Stimulated activated CD8-positive, alpha-beta memory T cell treated with anti-CD3 and anti-CD28 coated beads, Interleukin-12 subunit alpha, Interleukin-12 subunit beta, amount 100 ng/mL, for 1 hour (primary cell): ENCODE data around the gene NEK1.
"Not testable (repeated sequence)": the region's sequence is repeated elsewhere in the genome, so short reads cannot be mapped to it uniquely, and the experiment has no call there.

ENCODE experiments used
- DNase-seq: peaks from one replicate; pipeline ENCODE4 v3.0.0-alpha.2; 2020; ENCODE audit warnings: low read depth

Gene NEK1

GRCh38 chr4:169601016-169601771 is 11.2 kb downstream of the NEK1 start:
- no peak for DNase-seq

- DNase-seq, result no peak
Measured at GRCh38 chr4:169594560-169595195, 17.7 kb downstream of the NEK1 start.

GRCh38 chr4:169593050-169593560 is 19.3 kb downstream of the NEK1 start:
- DNase-seq, result no peak

GRCh38 chr4:169583563-169583962 is 28.8 kb downstream of the NEK1 start:
- DNase-seq, result no peak

GRCh38 chr4:169582706-169583105 is 29.7 kb downstream of the NEK1 start:
- no peak for DNase-seq

GRCh38 chr4:169582203-169582602 is 30.2 kb downstream of the NEK1 start:
- DNase-seq, result no peak

GRCh38 chr4:169573889-169574288 is 38.5 kb downstream of the NEK1 start:
- DNase-seq, result no peak

GRCh38 chr4:169571435-169571834 is 40.9 kb downstream of the NEK1 start:
- no peak for DNase-seq

- not testable (repeated sequence) for DNase-seq
Measured at GRCh38 chr4:169571012-169571411, 41.4 kb downstream of the NEK1 start.

GRCh38 chr4:169570266-169570665 is 42.1 kb downstream of the NEK1 start:
- not testable (repeated sequence) for DNase-seq

GRCh38 chr4:169569188-169569587 is 43.2 kb downstream of the NEK1 start:
- not testable (repeated sequence) for DNase-seq

GRCh38 chr4:169567916-169568315 is 44.5 kb downstream of the NEK1 start:
- DNase-seq, result no peak

- DNase-seq, result no peak
Measured at GRCh38 chr4:169566021-169566818, 46.2 kb downstream of the NEK1 start.

- no peak for DNase-seq
Measured at GRCh38 chr4:169565606-169566005, 46.8 kb downstream of the NEK1 start.

- DNase-seq, result no peak
Measured at GRCh38 chr4:169557061-169557636, 55.2 kb downstream of the NEK1 start.

- not testable (repeated sequence) for DNase-seq
Measured at GRCh38 chr4:169546548-169546947, 65.8 kb downstream of the NEK1 start.

- DNase-seq, result no peak
Measured at GRCh38 chr4:169540774-169541173, 71.6 kb downstream of the NEK1 start.

- no peak for DNase-seq
Measured at GRCh38 chr4:169530048-169530447, 82.3 kb downstream of the NEK1 start.

GRCh38 chr4:169523796-169524195 is 88.6 kb downstream of the NEK1 start:
- DNase-seq, result no peak

GRCh38 chr4:169510617-169511016 is 101.8 kb downstream of the NEK1 start:
- DNase-seq, result no peak

GRCh38 chr4:169506903-169507302 is 105.5 kb downstream of the NEK1 start:
- DNase-seq, result no peak

GRCh38 chr4:169499907-169500306 is 112.5 kb downstream of the NEK1 start:
- not testable (repeated sequence) for DNase-seq
